ENCODE results near the gene GPR137B.

GPR137B gene

GRCh38 chr1:236201786-236202185, 59.4 kb downstream of the GPR137B start:
- no peak for DNase-seq (ENCODE audit: low read depth)

- no peak for DNase-seq (ENCODE audit: low read depth)
Observed at GRCh38 chr1:236204039-236204438, 61.7 kb downstream of the GPR137B start.

GRCh38 chr1:236204656-236205055, 62.3 kb downstream of the GPR137B start:
- no peak for DNase-seq (ENCODE audit: low read depth)

GRCh38 chr1:236206548-236206947, 64.2 kb downstream of the GPR137B start:
- no peak for DNase-seq (ENCODE audit: low read depth)

- no peak for DNase-seq (ENCODE audit: low read depth)
Observed at GRCh38 chr1:236207121-236207520, 64.8 kb downstream of the GPR137B start.

GRCh38 chr1:236207569-236207968, 65.2 kb downstream of the GPR137B start:
- no peak for DNase-seq (ENCODE audit: low read depth)

GRCh38 chr1:236209185-236209584, 66.8 kb downstream of the GPR137B start:
- peak; percentile 7 for DNase-seq (ENCODE audit: low read depth)

- no peak for DNase-seq (ENCODE audit: low read depth)
Observed at GRCh38 chr1:236209713-236210112, 67.4 kb downstream of the GPR137B start.

GRCh38 chr1:236211815-236212214, 69.5 kb downstream of the GPR137B start:
- DNase-seq (ENCODE audit: low read depth), result no peak

GRCh38 chr1:236213534-236213933, 71.2 kb downstream of the GPR137B start:
- no peak for DNase-seq (ENCODE audit: low read depth)

- no peak for DNase-seq (ENCODE audit: low read depth)
Observed at GRCh38 chr1:236214761-236215160, 72.4 kb downstream of the GPR137B start.

GRCh38 chr1:236220473-236220872, 78.1 kb downstream of the GPR137B start:
- no peak for DNase-seq (ENCODE audit: low read depth)

- DNase-seq (ENCODE audit: low read depth), result no peak
Observed at GRCh38 chr1:236222632-236223031, 80.3 kb downstream of the GPR137B start.

GRCh38 chr1:236228411-236228810, 86.1 kb downstream of the GPR137B start:
- no peak for DNase-seq (ENCODE audit: low read depth)

- DNase-seq (ENCODE audit: low read depth), result no peak
Observed at GRCh38 chr1:236235116-236235515, 92.8 kb downstream of the GPR137B start.

- DNase-seq (ENCODE audit: low read depth), result no peak
Observed at GRCh38 chr1:236239092-236239585, 96.8 kb downstream of the GPR137B start.

- no peak for DNase-seq (ENCODE audit: low read depth)
Observed at GRCh38 chr1:236240675-236241074, 98.3 kb downstream of the GPR137B start.

GRCh38 chr1:236242568-236242967, 100.2 kb downstream of the GPR137B start:
- DNase-seq (ENCODE audit: low read depth), result no peak

- peak; percentile 9 for DNase-seq (ENCODE audit: low read depth)
Observed at GRCh38 chr1:236247286-236247685, 104.9 kb downstream of the GPR137B start.

GRCh38 chr1:236251587-236251986, 109.2 kb downstream of the GPR137B start:
- DNase-seq (ENCODE audit: low read depth), result no peak

GRCh38 chr1:236253119-236253518, 110.8 kb downstream of the GPR137B start:
- no peak for DNase-seq (ENCODE audit: low read depth)

GRCh38 chr1:236253918-236254637, 111.7 kb downstream of the GPR137B start:
- no peak for DNase-seq (ENCODE audit: low read depth)

GRCh38 chr1:236257216-236257615, 114.9 kb downstream of the GPR137B start:
- no peak for DNase-seq (ENCODE audit: low read depth)

GRCh38 chr1:236258114-236258622, 115.8 kb downstream of the GPR137B start:
- DNase-seq (ENCODE audit: low read depth), result no peak

All from EH (cell line).